SW 1271 (cell line): ENCODE results near the gene TRAP1.
"Not testable (repeated sequence)": the region's sequence is repeated elsewhere in the genome, so short reads cannot be mapped to it uniquely, and the experiment has no call there.

ENCODE experiments used
- DNase-seq, 2 experiments: peaks; one replicate each; lab custom pipeline; 2025; lab: John Stamatoyannopoulos, UW

The TRAP1 gene

DNA sequence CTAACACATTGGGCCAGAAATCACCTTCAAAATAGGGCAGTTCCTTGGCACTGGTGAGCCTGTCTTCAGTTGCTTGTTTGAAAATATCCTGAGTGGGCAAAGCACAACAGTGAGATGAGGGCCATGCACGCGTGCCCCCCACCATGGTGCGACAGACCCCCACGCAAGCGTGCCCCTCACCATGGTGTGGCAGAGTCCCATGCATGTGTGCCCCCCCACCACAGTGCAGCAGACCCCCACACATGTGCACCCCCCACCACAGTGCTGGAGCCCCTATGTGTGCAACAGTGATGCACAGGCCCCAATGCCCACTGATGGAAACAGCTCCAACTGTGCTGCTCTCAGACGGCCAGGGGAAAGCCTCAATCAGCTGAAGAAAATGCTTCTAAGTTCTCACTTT is 18.8 kb upstream of the TRAP1 start:
- DNase-seq = no peak

DNA sequence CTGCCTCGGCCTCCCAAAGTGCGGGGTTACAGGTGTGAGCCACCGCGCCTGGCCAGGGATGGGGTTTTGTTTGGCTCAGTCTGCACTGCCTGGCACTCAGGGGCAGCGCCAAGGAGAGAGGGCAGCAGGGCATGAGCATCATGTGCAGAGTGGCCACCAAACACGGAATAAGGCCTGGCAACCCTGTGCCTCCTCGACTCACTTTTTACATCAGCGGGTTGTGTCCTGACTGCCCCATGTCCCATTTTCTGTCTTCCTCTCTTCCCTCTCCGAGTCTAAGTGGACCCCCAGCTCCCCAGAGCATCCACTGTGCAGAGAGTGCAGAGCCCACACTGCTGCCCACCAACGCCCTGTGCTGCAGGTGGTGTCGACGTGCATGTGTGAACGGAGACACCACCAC is 18.2 kb upstream of the TRAP1 start:
- DNase-seq = no peak

DNA sequence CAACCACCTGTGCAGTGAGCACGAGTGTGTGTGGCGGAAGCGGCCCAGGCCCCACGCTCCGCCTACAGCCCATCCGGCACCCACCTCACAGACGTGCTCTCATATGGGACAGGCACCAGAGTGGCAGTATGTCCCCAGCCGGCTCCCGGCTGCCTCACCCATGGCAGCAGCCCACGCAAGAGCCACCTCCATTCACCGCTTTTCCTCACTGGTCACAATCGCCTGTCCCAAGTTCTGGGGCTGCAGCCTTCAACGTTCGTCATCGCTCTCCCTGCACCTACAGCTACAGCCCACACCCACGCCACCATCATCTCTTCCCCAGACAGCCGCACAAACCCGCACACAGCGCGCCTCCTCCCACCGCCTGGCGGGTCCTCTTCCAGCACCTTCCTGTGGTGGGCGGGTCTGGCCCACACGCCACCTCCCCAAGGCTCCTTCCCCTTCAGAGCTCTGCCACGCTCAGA is 17.5 kb upstream of the TRAP1 start:
- DNase-seq = no peak

DNA sequence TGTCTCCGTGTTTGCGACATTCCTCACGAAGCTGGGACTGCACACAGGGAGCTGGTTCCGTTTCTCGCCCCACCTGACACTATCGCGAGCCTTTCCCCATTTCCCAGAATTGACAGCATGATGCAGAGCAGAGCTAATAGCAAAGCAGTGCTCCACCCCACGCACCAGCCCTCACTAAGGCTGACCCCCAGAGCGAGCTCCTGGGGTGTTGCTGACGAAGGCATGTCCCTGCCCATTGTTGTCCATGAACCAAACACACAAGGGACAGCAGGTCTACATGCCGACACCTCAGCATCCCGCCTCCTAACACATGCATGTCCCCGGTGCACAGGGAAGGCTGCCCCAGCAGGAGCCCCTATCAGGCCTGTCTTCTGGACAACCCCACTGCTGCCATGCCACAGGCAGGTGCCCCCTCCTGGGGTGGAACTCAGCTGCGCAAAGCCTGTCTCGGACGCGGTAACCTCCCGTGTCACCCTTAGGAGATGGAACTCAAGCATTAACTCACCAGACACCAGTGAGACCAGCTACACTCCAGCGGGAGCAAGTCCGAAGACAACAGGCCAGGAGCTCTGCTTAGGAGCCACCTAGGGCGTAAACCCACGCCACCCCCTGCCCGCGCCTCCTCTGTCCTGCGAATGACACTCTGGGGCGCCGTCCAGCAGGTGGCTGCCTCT is 16.9 kb upstream of the TRAP1 start:
- no peak for DNase-seq

DNA sequence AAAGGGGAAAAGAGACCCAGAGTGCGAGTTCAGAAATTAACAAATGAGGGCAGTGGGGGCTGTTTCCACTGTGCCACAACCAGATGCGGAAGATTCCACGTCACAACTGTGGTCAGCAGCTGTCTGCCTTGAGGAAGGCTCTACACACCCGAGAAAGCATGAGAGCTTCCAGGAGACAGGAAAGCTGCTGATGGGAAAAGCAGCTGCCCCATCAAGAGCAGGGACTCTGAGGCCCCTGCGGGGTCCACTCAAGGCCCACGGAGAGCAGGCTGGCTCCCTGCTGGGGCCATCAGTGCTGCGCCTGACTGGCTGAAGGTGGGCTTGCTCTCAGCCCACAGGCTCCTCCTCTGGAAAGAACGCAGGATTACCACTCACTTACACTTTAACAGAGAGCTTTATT is 14.8 kb upstream of the TRAP1 start:
- DNase-seq = no peak

DNA sequence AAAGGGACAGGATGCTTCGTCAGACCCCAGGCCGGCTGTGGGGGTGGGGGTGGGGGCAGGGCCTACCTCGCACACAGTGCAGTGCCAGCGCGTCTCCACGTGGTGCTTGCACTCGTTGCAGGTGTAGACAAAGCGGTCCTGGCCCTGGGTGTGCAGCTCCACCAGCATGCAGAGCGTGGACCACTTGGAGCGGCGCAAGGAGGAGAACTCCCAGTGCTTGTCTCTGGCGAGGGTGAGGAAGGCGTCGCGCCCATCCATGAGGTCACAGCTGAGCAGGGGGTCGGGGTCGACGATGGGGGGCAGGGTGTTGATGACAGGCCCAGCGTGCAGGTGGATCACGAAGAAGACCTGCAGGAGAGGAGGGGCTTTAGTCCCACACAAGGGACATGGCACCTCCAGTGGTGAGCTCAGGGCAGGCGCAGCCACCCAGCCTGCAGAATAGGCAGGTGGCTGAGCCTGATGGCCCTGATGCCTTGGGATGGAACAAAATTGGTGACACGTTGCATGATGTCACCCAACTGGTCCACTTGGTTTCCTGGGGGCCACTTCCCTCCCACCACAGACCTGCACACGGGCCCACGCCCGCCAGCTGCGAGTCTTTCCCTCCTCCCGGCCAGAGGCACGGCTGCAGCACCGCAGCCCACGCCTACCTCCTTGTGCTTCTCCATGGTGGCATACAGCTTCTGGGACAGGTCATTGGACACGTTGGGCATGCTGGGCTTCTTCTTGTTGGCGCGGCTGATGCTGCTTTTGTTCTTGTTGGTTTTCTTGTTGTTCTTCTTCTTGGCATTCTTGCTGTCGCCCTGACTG is 14.0 kb upstream of the TRAP1 start:
- DNase-seq = no peak

DNA sequence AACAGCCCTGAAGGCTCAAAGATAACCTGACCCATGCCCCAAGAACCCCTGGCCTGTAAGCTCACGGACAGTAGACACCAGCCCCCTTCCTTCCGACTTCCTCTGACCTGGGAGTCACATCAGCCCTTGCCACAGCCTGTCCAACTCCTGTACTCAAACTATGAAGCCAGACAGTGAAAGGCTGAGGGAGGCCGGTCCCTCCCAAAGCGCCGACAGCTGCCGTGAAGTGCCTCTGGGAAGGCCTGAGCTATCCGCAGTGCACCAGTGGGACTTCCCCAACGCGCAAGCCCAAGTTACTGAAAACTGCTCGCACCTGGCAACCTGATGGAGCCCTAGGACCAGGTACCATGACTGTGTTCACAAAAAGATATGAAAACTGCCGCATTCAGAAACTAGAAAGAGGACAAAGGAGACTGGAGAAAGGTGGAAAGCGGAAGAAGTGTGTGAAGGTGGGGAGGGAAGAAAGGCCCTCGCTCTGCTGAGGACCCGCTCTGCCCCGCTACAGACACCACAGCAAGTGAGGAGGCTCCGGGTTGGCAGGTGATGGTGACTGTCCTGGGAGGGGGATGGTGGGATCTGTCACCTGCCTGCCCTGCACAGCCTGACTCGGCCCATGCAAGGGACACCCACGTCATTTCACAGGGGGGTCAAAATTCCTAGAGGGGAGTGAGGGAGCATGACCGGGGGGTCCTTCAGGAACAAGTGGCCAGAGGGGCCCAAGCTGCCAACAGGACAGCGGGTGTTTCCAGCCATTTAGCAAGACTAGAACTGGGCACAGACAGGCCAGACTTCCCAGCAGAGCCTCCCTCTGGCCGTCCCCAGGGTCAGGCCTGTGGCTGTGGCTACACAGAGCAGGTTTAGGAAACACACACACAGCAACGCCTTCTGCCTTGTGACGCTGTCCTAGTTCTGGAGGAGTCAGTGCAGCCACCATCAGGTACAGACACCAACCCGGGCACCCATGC is 13.1 kb upstream of the TRAP1 start:
- DNase-seq = no peak

DNA sequence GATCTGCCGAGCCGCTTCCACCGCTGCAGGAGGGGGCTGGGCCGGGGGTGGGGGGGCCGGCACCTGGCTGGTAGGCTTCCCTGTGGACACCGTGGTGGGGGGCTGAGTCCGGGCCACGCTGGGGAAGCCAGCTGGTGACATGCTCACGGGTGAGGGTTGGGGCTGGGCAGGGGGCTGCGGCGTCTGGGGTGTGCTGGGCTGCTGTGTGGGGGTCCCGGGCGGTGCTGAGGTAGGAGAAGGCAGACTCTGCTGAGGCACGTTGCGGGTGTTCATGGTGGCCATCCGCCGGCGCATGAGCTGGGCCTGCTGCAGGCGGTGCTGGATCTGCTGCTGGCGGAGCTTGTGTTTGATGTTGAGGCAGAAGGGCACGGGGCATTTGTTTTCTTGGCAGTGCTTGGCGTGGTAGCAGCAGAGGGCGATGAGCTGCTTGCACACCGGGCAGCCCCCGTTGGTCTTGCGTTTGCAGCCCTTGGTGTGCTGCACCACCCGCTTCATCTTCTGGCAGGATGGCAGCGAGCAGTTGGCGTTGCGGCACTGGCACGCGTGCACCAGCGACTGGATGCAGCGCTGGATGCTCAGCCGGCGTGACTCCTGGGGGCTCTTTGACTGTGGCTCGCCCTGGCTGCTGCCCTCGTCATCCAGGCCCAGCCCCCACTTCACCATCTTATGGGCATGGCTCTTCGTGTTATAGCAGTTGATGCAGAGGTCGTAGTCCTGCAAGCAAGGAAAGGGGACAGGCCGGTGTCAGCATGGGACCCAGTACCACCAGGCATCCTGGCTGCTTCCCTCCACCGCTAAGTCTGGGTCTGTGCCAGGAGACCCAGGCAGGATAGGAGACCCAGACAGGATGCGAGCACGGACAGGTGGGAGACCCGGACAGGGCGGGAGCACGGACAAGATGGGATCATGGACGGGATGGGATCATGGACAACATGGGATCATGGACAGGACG is 12.1 kb upstream of the TRAP1 start:
- DNase-seq = no peak

DNA sequence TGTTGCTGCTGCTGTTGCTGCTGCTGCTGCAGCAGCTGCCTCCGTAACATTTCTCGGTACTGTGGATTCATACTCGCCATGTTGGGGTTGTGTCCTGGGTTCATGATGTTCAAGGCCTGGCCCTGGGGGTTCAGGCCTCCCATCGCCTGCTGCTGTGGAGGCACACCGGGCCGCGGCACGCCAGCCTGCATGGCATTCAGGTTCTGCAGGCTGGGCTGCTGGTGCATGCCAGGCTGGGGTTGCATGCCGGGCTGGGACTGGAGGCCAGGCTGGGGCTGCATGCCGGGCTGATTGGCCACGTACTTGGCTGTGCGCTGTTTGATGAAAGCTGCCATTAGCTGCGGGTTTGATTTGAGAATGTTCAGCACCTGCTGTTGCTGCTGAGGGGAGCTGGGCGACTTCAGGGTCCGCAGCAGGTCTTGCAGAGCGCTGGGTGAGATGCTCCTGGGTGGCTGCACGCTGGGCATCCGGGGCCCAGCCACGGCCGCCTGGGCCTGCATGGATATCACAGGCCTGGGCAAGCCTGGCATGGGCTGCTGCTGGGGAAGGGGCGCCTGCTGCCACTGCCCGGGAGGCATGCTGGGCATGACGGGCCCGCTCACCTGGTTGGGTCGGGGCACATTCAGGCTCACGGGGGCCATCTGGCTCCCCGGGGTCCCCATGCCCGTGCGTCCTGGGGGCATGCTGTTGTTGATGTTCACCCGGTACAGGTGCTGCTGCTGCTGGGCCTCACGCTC is 11.3 kb upstream of the TRAP1 start:
- no peak for DNase-seq

DNA sequence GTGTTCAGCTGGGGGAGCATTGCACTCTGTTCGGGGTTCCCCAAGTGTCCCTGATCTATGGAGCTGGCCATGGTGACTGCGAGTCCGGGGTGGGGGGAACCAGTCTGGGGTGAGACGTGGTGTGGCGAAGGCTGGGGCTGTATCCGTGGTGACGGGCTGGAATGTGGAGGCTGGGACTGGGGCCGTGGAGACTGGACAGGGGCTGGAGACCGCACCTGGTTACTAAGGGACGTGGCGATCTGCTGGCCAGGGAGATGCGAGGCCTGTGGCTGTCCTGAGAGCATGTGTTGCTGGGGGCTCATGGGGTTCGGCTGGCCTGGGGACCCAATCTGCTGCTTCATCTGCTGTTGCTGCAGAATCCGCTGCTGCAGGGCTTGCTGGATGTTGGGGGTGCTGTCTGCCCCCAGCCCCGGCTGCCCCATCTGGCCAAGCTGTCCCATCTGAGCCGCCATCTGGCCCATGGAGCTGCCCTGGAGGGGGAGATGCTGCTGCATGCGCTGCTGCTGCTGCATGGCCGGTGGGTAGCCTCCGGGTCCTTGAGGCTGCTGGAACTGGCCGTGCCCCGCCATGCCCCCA is 10.6 kb upstream of the TRAP1 start:
- DNase-seq = no peak

DNA sequence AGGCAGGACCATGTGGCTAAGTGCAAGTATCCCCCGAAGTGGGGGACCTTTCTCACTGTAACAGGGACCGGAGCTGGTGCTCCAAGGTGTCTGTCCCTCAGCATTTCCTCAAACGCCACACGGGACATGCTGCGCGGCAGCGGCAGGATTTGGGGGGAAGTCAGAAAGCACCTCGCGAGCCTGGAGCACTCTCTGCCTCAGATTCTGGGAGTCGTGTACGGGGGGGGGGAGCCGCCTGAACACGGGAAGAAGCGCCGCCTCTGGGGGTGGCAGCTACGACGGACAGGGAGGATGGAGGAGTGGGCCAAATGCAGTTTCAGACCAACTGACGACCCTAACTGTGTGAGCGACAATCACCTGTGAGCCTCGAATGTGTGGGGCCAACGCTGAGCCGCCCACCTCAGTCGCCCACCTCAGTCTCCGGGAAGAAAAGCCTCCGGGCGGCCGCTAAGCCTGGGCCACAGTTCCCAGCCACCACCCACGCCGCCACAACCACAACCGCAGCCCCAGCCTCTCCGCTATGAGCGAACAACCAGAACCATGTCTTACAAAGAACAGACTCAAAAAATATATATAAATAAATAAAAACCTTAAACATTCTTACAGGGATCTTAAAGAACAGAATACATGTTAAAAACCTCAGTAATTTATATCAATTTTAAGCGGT is 8.8 kb upstream of the TRAP1 start:
- no peak for DNase-seq

DNA sequence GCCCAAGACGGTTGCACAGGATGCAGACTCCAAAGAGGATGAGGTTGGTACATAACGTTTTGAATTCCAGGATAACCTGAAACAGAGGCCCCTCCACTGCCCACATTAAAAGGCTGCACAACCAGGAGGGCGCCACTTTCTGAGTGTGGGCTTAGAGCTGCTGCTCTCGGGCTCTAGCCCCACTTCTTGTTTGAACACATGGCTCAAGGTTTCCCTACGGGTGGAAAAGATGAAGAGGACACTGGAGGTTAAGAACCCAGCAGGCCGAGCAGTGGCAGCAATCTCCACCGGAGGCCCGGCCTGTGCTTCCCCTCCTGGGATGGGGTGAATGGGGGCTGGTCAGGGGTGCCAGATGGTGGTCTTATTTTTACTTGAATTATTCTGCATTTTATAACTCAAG is 8.0 kb upstream of the TRAP1 start:
- DNase-seq = no peak

DNA sequence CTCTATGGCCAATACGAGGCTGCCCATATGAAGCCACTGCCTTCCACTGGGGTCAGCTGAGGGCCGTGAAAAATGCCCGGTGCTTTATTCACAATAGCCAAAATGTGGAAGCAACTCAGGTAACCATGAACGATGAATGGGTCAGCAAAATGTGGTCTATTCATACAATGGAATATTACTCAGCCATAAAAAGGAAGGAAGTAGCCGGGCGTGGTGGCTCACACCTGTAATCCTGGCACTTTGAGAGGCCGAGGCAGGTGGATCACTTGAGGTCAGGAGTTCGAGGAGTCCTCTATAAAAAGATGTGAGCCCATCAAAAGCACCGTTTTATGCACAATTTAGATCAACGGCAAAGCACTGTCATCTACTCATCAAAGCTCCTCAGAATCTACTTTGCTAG is 5.2 kb upstream of the TRAP1 start:
- no peak for DNase-seq

DNA sequence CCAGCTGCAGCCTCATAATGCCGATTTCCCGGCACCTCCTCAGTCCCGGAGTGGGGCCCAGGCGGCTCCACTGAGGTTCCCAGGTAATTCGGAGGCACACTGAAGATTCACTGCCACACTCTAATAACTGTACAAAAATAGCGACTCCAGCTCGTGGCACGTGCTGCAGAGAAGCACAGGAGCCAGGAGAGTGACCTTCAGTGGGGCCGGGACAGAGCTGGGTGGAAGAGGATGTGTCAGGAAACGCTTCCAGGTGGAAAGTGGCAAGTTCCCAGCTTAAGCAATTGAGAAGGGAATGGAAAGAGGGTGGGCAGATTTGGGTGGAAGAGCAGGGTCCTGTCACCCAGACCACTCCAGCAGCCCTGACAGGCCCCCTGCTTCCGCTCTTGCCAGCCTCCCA is 3.1 kb upstream of the TRAP1 start:
- DNase-seq = no peak

DNA sequence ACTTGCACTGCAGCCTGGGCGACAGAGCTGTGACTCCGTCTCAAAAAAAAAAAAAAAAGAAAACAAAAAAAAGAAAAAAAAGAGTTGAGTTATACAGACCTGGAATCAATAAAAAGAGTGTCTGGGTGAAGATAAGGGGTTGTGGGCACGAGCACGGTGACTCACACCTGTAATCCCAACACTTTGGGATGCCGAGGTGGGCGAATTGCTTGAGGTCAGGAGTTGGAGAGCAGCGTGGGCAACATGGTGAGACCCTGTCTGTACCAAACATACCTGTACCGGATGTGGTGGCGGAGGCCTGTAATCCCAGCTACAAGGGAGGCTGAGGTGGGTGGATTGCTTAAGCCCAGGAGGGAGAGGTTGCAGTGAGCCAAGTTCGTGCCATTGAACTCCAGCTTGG is 1.3 kb upstream of the TRAP1 start:
- no peak for DNase-seq

DNA sequence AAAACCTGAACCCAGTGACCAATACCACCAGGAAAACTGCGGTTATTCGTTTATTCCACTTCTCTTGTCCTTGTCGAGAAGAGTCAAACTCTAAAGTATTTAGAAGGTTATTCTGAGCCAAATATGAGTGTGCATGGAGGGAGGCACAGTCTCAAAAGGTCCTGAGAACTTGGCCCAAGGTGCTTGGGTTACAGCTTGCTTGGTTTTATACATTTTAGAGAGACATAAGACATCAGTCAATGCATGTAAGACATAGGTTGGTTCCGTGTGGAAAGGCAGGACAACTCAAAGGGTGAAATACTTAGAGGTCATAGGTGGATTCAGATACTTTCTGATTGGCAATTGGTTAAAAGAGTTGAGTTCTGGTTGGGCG is 681 bp upstream of the TRAP1 start:
- DNase-seq = no peak

DNA sequence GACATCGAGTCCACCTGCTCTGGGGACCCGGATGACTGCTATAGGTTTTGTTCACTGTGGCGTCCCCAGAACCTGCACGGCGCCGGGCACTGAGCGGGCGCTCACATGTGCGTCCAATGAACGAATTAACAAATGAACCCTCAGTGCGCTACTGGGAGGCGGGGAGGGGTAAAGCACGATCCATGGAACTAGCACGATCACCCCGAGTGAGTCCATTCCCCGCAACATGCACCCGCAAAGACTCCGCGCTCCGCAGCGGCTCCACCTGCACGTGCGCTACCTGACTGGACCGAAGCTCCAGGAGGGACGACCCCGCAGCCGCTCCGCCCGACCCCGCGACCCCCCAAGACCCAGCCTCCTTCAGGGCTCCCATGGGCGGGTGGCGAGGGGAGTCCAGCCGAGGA is 491 bp downstream of the TRAP1 start:
- DNase-seq = peak in 1 of 2 experiments; percentile 7

DNA sequence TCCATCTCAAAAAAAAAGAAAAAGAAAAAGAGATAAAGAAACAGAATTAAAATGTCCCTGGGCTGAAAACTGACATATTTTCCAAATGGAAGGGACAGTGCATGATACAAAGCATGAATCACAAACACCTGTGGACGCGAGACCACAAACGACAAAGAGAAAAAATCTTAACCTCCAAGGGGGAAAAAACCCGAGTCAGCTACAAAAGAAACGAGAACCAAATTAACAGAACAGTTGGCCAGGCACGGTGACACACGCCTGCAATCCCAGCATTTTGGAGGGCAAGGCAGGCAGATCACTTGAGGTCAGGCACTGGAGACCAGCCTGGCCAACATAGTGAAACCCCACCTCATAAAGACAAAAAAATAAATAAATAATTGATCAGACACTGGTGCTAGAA is 1.9 kb downstream of the TRAP1 start:
- DNase-seq = no peak

DNA sequence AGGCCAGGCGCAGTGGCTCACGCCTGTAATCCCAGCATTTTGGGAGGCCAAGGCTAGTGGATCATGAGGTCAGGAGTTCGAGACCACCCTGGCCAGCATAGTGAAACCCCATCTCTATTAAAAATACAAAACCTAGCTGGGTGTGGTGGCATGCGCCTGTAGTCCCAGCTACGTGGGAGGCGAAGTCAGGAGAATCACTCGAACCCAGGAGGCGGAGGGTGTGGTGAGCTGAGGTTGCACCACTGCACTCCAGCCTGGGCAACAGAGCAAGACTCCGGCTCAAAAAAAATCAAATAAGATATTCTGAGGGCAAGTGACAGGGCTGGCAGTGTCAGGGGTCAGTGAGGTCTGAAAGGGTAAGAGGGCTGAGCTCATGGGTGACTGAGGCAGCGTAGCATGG is 2.9 kb downstream of the TRAP1 start:
- not testable (repeated sequence) for DNase-seq
